T follicular helper cell (primary cell): ENCODE measurements around the gene DDX3X.
"Not testable (repeated sequence)": the region's sequence is repeated elsewhere in the genome, so short reads cannot be mapped to it uniquely, and the experiment has no call there.

Experiments
- DNase-seq: peaks from one replicate; pipeline ENCODE4 v3.0.0-alpha.2; 2020; ENCODE audit warnings: low read depth
- total RNA-seq, 2 experiments: gene quantifications; one replicate each; lab custom pipeline; 2026; lab: John Stamatoyannopoulos, UW

Gene DDX3X
- 1,056 to 1,361 reads per million in 2 experiments for total RNA-seq

GRCh38 chrX:41333744-41334362, at the start of gene DDX3X:
Gene DDX3X (plus strand): TSS chrX:41334162. CDS start chrX:41334253, 91 bp downstream.
- DNase-seq: peak; percentile 85

DNA sequence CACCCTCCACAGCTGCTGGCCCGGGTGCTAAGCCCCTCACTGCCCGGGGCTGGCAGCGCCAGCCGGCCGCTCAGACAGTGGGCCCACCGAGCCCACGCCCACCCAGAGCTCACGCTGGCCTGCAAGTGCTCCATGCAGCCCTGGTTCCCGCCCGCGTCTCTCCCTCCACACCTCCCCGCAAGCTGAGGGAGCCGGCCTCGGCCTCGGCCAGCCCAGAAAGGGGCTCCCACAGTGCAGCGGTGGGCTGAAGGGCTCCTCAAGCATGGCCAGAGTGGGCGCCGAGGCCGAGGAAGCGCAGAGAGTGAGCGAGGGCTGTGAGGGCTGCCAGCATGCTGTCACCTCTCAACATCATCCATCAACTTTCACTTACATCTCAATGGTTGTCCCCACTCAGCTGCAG, 48.0 kb upstream of the DDX3X start:
- DNase-seq: not testable (repeated sequence)

GRCh38 chrX:41288641-41289040, 45.3 kb upstream of the DDX3X start:
- DNase-seq: no peak

DNA sequence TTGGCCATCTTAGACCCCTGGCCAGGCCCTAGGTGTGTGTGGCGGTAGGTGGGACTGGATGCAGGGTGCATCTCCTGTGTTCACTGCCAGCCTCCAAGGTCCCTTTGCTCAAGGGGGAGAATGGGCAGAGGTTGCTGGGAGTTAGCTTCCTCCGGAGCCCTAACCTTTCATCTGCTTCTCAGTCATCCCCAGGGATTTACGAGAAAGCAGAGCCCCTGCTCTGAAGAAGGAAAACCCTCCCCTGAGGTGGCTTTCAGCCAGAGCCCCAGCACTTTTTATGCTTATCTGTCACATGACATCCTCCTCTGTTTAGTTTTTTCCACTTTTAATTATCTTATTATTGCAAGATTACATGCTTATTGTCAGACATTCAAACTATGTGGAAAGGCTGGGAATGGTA, 44.9 kb upstream of the DDX3X start:
- DNase-seq: no peak

- DNase-seq: no peak
These were observed 42.7 kb upstream of the DDX3X start for GRCh38 chrX:41291309-41291708.

DNA sequence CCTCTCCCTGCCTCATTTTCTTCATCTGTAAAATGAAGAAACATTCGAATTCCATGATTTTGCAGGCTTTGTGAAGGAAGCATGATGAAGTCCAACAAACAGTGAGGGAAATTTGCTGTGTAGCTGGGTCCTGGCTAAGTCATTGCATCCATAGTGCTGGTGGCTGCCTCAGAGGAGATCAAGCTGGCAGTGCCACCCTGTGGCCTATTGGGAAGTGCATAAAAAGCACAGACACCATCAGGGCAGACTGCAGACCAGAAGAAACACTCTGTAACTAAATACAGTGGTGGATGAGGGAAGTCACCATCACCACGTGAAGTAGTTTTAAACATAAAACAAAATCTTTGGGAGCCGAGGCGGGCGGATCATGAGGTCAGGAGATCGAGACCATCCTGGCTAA, 40.7 kb upstream of the DDX3X start:
- DNase-seq: no peak

DNA sequence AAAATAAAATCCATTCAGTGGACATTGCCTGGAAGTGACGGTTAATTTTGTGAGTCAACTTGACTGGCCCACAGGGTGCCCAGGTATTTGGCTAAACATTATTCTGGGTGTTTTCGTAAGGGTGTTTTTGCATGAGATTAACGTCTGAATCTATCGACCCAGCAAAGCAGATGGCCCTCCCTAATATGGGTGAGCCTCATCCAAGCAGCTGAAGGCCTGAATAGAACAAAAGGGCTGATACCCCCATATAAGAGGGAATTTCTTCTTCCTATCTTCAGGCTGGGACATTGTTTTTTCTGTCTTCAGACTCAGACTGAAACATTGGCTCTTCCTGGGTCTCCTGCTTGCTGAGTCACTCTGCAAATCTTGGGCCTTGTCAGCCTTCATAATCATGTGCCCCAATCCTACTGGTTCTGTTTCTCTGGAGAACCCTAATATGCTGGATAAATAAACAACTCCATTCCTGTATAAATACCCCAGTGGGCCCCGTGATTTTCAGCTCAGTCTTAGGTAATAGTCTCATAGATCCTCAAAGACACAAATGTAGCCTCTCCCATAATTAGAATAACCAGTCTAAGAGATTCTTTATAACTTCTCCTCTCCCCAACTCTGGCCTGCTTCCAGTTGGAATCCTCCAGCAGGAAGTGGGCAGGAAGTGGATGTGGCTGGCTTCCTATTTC, 33.1 kb upstream of the DDX3X start:
- DNase-seq: no peak

- no peak for DNase-seq
These were observed 32.5 kb upstream of the DDX3X start for GRCh38 chrX:41301438-41301824.

DNA sequence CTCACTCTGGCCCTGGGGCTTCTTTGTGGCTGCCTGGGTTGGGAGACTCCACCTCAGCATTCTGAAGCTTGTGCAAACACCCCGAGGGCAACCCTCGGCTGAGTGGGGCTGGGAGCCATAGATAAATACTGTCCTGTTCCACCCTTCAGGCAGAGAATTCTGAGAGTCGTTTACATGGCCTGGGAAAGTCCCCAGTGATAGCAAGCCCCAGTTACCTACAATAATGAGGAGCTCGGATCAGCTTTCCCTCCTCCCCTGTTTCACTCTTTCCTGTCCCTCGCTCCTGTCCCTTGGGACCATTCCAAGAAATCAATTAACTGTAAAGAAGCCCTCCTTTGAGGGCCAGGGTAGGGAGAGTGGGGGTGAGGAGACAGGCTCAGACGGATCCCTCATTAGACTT, 31.6 kb upstream of the DDX3X start:
- no peak for DNase-seq

DNA sequence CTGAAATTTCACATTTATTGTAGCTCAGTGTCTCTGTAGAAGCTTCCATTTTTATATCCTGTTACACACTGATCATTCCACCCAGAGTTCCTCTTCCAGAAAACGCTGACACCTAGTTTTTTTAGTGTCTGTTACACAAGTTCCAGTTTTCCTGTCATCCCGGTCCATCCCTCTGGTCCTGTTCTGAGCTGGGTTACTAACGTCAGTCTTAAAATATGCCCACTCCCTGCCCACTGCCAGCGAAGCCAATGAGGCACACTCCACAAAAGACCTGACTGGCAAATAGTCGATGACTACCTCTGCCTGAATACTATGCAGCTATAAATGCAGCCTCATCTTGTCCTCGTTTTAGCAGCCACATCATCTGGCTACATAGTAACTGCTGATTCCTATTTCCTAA, 30.9 kb upstream of the DDX3X start:
- DNase-seq: no peak

GRCh38 chrX:41304178-41304577, 29.8 kb upstream of the DDX3X start:
- no peak for DNase-seq

DNA sequence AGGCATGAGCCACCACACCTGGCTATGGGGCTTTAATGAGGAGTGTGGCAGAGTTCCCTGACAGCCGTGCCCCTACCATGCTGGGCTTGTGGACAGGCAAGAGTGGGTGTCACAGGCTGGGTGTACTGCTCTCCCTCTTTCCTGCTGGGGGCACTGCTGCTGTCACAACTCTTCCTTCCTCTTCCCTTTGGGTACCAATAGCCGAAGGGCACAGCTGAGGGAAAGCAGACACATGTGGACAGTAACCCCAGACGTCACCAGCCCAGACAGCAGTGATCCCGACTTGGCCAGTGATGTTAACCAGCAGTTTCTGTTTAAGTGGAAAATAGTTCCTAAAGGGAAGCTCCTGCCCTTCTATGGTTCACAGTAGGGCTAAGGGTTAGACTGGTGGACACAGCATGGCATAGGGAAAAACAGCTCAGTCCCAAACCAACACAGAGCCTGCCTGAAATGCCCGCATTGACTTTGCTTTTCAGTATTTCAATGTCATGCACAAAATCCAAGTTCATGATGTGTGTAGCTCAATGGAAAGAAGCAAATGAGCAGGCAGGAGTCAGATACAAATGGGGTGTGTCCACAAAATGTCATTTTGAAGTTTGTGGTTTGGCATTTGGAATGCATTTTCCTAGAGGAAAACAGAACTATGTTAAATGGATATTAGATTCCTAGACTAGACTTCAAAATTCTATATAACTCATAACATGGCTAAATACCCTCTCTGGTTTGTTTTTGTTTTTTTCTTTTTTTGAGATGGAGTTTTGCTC, 24.9 kb upstream of the DDX3X start:
- no peak for DNase-seq

DNA sequence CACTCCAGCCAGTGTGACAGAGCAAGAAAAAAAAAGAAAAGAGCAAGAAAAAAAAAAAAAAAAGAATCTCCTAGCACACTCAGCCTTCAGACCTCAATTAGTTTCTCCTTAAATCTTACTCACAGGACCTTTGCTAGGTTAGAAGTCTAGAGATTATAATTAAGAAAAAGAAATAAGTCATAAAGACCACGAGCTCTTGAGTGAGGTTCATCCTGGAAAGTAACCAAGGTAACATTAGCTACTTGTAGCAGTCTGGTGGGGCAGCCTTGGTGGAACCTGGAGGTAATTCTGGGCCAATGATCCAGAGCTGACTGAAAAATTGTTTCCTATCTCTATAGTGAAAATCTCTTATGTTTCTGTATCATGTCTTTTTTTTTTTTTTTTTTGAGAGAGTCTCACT, 21.2 kb upstream of the DDX3X start:
- DNase-seq: no peak

- DNase-seq: no peak
These were observed 20.5 kb upstream of the DDX3X start for GRCh38 chrX:41313419-41313818.

- DNase-seq: no peak
These were observed 19.8 kb upstream of the DDX3X start for GRCh38 chrX:41314204-41314603.

- DNase-seq: no peak
These were observed 19.1 kb upstream of the DDX3X start for GRCh38 chrX:41314881-41315280.

DNA sequence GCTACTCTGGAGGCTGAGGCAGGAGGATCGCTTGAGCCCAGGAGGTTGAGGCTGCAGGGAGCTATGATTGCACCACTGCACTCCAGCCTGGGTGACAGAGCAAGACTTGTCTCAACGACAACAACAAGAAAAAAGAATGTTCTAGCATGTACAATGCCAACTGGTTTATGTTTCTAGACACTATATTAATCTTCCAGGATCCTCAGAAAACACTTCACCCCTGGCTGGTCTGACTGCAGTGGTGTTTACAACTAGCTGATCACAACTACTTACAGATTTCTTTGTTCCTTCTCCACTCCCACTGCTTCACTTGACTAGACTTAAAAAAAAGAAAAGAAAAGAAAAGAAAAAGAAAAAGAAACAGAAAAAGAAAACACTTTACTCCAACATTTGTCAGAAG, 17.7 kb upstream of the DDX3X start:
- not testable (repeated sequence) for DNase-seq

DNA sequence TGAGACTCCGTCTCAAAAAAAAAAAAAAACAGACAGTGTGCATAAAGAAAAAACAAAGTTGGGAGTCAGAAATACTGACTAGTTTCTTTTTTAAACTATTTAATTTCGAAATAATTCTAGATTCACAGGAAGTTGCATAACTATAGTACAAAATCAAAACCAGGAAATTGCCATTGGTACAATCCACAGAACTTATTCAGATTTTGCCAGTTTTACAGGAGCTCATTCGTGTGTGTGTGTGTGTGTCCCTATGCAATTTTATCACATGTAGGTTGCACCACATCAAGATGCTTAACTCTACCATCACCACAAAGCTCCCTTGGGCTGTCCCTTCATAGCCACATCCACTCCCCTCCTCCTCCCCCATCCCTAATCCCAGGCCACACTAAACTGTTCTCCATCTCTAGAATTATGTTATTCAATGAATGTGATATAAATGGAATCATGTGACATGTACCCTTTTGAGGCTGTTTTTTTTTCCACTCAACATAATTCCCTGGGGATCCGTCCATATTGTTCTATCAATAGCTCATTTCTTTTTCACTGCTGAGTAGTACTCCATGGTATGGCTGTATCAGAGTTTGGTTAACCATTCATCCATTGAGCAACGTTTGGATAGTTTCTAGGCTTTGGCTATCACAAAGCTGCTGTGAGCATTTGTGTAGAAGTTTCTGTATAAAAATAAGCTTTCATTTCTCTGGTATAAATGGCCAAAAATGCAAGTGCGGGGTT, 16.3 kb upstream of the DDX3X start:
- no peak for DNase-seq

DNA sequence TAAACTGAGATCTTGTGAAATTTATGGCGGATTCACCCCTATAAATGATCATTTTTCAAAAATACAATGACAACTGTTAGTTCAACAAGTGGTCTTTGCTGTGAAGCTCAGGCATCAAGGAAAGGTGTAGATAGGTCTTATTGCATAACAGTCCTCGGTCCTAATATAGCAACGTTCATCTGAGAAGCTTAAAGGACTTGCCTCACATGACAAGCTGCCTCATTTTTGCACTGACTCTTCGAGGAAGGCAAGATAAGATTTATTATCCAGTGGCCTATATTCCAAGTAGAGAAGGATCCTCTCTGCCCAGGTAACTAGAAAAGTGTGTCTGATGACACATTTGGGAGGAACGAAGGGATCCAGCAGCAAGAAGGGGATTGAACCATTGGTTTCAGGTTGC, 13.6 kb upstream of the DDX3X start:
- DNase-seq: no peak

- no peak for DNase-seq
These were observed 10.9 kb upstream of the DDX3X start for GRCh38 chrX:41322821-41323603.

DNA sequence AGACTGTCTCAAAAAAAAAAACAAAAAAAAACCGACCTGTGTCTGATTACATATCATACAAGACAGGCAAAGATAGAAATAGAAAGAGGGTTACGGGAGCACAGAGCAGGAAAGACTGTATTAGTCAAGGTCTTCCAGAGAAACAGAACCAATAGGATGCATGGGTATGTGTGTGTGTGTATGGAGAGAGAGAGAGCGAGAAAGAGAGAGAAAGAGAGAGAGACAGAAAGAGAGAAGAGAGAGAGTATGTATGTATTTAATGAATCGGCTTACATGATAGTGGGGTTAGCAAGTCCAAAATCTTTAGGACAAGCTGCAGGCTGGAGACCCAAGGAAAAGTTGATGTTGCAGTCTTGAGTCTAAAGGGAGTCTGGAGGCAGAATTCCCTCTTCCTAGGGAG, 7.5 kb upstream of the DDX3X start:
- no peak for DNase-seq

GRCh38 chrX:41327341-41327740, 6.6 kb upstream of the DDX3X start:
- no peak for DNase-seq
